SK-N-MC (cell line): ENCODE results near the gene EID3.
"Not testable (repeated sequence)": the region's sequence is repeated elsewhere in the genome, so short reads cannot be mapped to it uniquely, and the experiment has no call there.

ENCODE experiments used
- DNase-seq: peaks from one replicate; pipeline ENCODE4 v3.0.0-alpha.2; 2011; ENCODE audit warnings: low read depth, low spot score
- H3K27ac ChIP-seq: fragments of 200-600 bp; sonication (generic); 2 replicates; pipeline ENCODE4 v1.5.1; 2016; ENCODE audit warnings: mixed run types
- H3K36me3 ChIP-seq: fragments of 200-600 bp; sonication (generic); 2 replicates; pipeline ENCODE4 v1.6.1; 2017; ENCODE audit warnings: antibody characterized with exemption, low read length, mixed read lengths; ENCODE audit not compliant: insufficient read depth
- H3K4me3 ChIP-seq: fragments of 200-600 bp; sonication (generic); 2 replicates; pipeline ENCODE4 v1.5.1; 2016
- H3K9ac ChIP-seq: fragments of 200-600 bp; sonication (generic); 2 replicates; pipeline ENCODE4 v1.8.0; 2017; ENCODE audit warnings: mixed run types, mixed read lengths; ENCODE audit not compliant: insufficient read length
- H3K9me3 ChIP-seq: fragments of 200-600 bp; sonication (generic); 2 replicates; pipeline ENCODE4 v1.6.1; 2017; ENCODE audit warnings: low read depth, mild to moderate bottlenecking, antibody characterized with exemption, low read length, moderate library complexity, mixed read lengths
- EZH2 ChIP-seq: fragments of 200-600 bp; sonication (generic); IDR thresholded peaks from one replicate; pipeline ENCODE4 v1.6.1; 2017; ENCODE audit warnings: antibody characterized with exemption
- FOXP2 ChIP-seq: optimal IDR thresholded peaks from 2 replicates; pipeline ENCODE3; 2011; ENCODE audit warnings: mild to moderate bottlenecking, moderate library complexity; ENCODE audit not compliant: insufficient read depth; ENCODE audit errors: extremely low read length, control extremely low read depth
- POLR2AphosphoS5 ChIP-seq: IDR thresholded peaks from 2 replicates; pipeline ENCODE4 v1.6.1; 2012; ENCODE audit warnings: mild to moderate bottlenecking, low read depth, low read length, borderline replicate concordance

The EID3 gene

GRCh38 chr12:104323899-104324298 is 20.4 kb downstream of the EID3 start:
- H3K9me3 ChIP-seq: no peaks in the 10 kb centered on the region
- TF ChIP-seq FOXP2: no peak
- TF ChIP-seq POLR2AphosphoS5: no peak
- no peak for TF ChIP-seq EZH2
- H3K36me3 ChIP-seq: peaks cover 88% of the 10 kb centered on the region
- H3K27ac ChIP-seq: no peak overlapping the region
- no peak overlapping the region for H3K4me3 ChIP-seq
- no peak overlapping the region for H3K9ac ChIP-seq
- no peak for DNase-seq

GRCh38 chr12:104328278-104328677 is 24.7 kb downstream of the EID3 start:
- H3K27ac ChIP-seq, H3K9me3 ChIP-seq: not testable (repeated sequence)
- H3K36me3 ChIP-seq: peaks cover 81% of the 10 kb centered on the region

DNA sequence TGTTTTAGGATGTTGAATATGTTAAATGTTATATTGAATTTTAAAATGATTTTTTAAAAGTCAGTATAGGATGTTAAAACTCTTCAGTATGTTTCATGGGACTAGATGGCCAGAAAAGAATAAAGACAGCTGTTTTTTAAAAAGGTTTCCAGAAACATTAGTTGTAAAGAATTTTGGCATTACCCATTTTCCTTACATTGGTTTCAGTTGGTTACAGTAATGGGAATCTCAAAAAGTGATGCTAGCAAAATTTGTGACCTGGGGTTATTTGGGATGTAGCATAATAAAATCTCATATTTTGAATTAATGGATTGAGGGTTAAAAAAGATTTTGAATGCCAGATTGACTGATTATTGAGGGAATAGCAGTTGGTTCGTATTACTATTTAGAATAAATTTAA is 25.3 kb downstream of the EID3 start:
- Histone ChIP-seq H3K27ac (no peak overlapping the region), H3K36me3 (peaks cover 84% of the 10 kb centered on the region), H3K4me3 (no peak overlapping the region), H3K9ac (no peak overlapping the region), H3K9me3 (no peaks in the 10 kb centered on the region)
- no peak for DNase-seq
- no peak for TF ChIP-seq FOXP2
- no peak for TF ChIP-seq EZH2
- no peak for TF ChIP-seq POLR2AphosphoS5

More at GRCh38 chr12:104328278-104328677, 24.7 kb downstream of the EID3 start:
- not testable (repeated sequence) for H3K4me3 ChIP-seq, H3K9ac ChIP-seq, DNase-seq

DNA sequence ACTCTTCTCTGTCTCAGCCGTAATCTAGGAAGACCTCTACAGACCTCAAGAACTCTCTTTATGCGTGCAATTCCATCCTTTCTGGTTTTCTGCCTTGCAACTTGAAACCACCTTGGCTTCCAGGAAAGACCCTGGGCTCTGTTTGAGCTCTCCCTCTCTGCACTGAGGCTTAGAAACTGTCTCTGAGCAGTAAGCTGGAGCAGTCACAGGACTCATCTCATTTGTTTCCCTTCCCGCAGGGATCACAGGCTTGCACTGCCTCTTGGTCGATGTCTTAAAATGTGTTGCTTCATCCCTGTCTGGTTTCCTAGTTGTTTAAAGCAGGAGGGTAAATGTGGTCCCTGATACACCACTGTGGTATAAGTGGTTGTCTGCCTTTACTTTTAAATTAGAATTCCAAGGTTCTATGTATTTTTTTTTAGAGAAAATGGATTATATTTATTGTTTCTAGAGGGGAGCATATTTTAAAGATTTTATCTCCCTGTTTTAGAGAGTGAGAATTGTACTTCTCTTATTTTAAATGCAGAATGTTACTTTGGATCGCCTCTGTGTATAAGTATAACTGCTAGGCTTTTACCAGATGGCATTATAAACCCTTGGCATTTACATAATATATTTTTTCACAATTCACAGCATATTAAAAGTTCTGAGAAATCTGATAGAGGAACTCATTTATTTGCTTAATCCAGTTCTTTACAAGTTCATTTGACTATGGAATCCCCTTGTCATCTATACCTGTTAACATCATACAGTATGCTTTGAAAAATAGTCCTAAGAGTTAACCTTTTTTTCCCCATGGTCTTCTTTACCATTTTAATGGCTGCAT is 26.4 kb downstream of the EID3 start:
- TF ChIP-seq EZH2 (no peak), POLR2AphosphoS5 (no peak), FOXP2 (no peak)
- no peak overlapping the region for H3K9ac ChIP-seq
- H3K27ac ChIP-seq: no peak overlapping the region
- H3K4me3 ChIP-seq: no peak overlapping the region
- peaks cover 85% of the 10 kb centered on the region for H3K36me3 ChIP-seq
- DNase-seq: no peak
- no peaks in the 10 kb centered on the region for H3K9me3 ChIP-seq

- DNase-seq: no peak
- TF ChIP-seq POLR2AphosphoS5 (no peak), FOXP2 (no peak), EZH2 (no peak)
- H3K27ac ChIP-seq: no peak overlapping the region
- no peak overlapping the region for H3K4me3 ChIP-seq
- peaks cover 83% of the 10 kb centered on the region for H3K36me3 ChIP-seq
- no peaks in the 10 kb centered on the region for H3K9me3 ChIP-seq
- no peak overlapping the region for H3K9ac ChIP-seq
These were observed 27.8 kb downstream of the EID3 start for GRCh38 chr12:104331376-104331775.

DNA sequence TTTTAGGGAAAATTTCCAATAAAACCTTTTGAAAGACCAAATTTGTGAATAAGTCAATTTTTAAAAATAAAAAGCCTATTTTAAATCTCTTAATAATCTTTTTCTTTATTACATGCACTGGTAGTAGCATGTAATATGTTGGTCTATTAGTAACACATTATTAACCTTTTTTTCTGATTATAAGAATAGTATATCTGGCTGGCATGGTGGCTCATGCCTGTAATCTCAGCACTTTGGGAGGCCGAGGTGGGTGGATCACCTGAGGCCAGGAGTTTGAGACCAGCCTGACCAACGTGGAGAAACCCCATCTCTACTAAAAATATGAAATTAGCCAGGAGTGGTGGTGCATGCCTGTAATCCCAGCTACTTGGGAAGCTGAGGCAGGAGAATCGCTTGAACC is 28.7 kb downstream of the EID3 start:
- DNase-seq, H3K9ac ChIP-seq, H3K9me3 ChIP-seq, H3K4me3 ChIP-seq, H3K27ac ChIP-seq: not testable (repeated sequence)
- peaks cover 82% of the 10 kb centered on the region for H3K36me3 ChIP-seq

DNA sequence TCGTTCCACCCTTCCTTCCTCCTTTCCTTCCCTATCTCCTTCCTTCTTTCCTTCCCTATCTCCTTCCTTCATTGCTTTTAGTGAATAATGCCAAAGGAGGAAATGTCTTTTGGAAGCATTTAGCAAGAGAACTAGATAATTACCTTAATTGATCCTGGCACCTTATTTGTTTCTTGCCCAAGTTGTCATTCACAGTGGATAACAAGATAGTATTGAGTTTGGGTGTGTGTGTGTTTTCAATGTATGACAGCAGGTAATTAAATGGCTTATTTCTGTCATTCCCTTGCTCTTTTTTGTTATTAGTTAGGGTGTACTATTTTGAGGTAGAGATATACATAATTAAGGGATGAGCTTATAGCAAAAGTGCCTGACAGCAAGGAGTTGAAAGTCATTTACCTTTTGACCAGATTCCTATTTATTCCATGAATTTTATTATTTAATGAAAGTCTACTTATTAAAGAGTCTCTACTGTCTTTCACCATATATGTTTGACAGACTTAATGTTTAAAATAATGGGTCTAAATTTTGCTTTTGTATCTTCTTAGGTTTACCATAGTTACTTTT is 30.2 kb downstream of the EID3 start:
- Histone ChIP-seq H3K4me3 (no peak overlapping the region), H3K9ac (no peak overlapping the region), H3K27ac (no peak overlapping the region), H3K36me3 (peaks cover 78% of the 10 kb centered on the region), H3K9me3 (no peaks in the 10 kb centered on the region)
- no peak for DNase-seq
- TF ChIP-seq POLR2AphosphoS5 (no peak), FOXP2 (no peak), EZH2 (no peak)

DNA sequence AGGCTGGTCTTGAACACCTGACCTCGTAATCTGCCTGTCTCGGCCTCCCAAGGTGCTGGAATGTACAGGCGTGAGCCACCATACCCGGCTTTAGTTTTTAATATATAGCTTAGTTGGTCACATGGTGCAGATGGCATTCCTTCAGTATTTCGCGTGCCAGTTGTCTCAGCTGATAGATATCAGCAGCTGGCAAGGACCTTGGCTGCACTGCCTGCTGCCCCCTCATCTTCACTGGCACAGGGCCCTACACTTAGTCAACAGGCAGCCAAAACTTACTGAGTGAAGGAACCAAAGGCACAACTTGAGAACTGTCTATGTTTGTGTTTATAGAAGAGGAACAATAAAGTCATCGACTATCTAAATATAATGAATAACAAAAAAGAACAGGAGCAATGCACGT is 31.0 kb downstream of the EID3 start:
- peaks cover 79% of the 10 kb centered on the region for H3K36me3 ChIP-seq
- no peak for TF ChIP-seq EZH2
- no peaks in the 10 kb centered on the region for H3K9me3 ChIP-seq

DNA sequence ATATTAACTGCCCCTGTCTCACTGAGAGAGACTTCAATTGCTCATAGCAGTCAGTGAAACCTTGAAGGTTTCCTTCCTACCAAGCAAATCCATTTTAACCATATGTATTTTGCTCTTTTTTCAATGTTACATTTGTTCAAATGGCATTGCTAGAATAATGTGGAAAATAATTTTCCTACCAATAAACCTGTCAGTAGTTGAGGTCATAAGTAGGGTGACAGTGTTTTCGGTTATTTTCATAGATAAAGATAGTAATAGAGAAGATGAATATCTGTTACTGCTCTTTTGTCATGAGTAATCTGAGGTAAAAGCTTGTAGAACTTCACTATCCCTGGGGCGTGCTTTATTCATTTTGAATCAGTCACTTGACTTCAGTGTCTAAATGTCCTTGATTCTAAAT is 32.6 kb downstream of the EID3 start:
- Histone ChIP-seq H3K9ac (no peak overlapping the region), H3K4me3 (no peak overlapping the region), H3K36me3 (peaks cover 84% of the 10 kb centered on the region), H3K9me3 (no peaks in the 10 kb centered on the region), H3K27ac (no peak overlapping the region)
- TF ChIP-seq FOXP2: no peak
- no peak for TF ChIP-seq EZH2
- TF ChIP-seq POLR2AphosphoS5: no peak
- no peak for DNase-seq

More for the DNA sequence above, 31.0 kb downstream of the EID3 start:
- Histone ChIP-seq H3K4me3 (no peak overlapping the region), H3K27ac (no peak overlapping the region), H3K9ac (no peak overlapping the region)
- DNase-seq: no peak
